UCSD-AML1 (cell line): ENCODE results near the gene KRTCAP3.
"Not testable (repeated sequence)": the region's sequence is repeated elsewhere in the genome, so short reads cannot be mapped to it uniquely, and the experiment has no call there.

Experiments
- DNase-seq: peaks from one replicate; lab custom pipeline; 2025; ENCODE audit not compliant: unreplicated experiment; lab: John Stamatoyannopoulos, UW

KRTCAP3 gene, protein sequence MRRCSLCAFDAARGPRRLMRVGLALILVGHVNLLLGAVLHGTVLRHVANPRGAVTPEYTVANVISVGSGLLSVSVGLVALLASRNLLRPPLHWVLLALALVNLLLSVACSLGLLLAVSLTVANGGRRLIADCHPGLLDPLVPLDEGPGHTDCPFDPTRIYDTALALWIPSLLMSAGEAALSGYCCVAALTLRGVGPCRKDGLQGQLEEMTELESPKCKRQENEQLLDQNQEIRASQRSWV

DNA sequence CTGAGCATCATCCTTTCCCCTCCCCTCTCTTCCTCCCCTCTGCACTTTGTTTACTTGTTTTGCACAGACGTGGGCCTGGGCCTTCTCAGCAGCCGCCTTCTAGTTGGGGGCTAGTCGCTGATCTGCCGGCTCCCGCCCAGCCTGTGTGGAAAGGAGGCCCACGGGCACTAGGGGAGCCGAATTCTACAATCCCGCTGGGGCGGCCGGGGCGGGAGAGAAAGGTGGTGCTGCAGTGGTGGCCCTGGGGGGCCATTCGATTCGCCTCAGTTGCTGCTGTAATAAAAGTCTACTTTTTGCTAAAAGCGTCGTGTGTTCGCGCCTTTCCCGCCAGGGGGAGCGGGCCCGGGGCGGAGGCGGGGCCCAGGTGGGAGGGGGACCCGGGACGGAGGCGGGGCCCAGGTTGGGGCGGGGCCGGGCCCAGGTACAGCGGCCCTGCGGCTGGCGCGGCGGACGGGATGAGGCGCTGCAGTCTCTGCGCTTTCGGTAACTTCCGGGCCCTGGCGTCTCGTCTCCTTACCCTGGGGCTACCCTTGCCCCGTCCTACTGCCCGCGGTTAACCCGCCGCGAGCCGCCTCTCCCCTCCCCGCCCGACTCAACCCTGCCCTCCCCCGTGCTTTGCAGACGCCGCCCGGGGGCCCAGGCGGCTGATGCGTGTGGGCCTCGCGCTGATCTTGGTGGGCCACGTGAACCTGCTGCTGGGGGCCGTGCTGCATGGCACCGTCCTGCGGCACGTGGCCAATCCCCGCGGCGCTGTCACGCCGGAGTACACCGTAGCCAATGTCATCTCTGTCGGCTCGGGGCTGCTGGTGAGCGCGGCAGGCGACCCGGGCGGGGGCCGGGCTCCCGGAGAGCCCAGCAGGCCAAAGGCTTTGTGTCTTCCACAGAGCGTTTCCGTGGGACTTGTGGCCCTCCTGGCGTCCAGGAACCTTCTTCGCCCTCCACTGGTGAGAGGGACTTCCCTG is at the start of gene KRTCAP3:
Gene KRTCAP3 (plus strand): TSS at position 424 of the 962 bp plus-strand sequence. CDS start 32 bp downstream, at position 456.
- DNase-seq = no peak

DNA sequence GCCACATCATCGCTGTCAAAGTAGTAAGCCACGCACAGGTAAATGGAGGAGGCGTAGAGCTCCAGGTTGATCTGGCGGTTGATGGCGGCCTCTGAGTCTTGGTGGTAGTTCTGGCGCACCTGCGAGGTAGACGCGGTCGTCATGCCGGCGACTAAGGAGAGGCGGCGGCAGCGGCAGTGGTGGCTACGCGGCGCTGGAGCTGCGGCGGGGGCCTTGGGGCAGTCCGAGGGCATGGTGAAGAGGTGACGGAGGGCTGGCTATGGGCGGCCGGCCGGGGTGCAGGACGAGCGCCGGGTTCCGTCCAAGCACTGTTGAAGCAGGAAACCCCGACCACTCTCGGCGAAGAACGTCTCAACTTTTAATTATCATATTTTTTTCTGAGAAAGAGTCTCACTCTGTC is 49.0 kb upstream of the KRTCAP3 start:
- DNase-seq = no peak

DNA sequence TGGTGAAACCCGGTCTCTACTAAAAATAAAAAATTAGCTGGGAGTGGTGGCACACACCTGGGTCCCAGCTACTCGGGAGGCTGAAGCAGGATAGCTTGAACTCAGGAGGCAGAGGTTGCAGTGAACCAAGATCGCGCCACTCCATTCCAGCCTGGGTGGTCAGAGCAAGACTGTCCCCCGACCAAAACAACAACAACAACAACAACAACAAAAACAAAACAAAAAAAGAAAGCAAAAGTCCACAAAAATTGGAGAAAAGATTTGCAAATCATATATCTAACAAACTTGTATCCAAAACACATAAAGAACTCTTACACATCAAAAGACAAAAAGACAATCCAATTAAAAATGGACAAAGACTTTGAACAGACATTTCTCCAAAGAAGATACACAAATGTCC is 43.2 kb upstream of the KRTCAP3 start:
- DNase-seq = no peak

DNA sequence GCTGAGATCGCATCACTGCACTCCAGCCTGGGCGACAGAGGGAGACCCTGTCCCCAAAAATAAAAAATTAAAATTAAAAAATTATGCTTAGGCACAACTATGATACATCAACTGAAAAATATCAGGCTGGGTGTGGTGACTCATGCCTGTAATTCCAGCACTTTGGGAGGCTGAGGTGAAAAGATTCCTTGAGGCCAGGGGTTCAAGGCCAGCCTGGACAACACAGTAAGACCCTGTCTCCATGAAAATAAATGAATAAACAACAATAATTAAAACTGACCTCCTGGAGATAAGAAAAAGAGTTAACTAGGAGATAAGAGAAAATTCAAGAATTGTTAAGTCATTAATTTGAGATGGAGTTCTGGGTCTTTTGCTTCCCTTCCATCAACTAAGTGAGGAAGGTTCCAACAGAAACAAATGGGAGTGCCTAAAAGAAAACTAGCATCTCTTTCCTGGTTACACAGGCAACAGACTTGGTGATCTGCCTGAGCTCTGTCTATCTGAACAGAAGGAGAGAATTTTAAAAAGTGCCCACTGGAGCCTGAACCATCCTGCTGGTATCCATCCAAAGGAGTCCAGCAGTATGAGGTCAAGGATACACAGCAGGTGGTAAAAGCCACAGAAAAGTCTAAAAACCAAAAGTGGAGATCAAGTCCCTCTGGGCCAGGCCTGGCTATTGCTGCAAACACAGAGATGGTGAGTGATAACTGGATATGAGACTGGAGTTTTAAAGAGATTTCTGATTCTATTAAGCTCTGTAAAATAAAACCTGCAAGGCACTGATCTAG is 41.6 kb upstream of the KRTCAP3 start:
- DNase-seq = no peak

DNA sequence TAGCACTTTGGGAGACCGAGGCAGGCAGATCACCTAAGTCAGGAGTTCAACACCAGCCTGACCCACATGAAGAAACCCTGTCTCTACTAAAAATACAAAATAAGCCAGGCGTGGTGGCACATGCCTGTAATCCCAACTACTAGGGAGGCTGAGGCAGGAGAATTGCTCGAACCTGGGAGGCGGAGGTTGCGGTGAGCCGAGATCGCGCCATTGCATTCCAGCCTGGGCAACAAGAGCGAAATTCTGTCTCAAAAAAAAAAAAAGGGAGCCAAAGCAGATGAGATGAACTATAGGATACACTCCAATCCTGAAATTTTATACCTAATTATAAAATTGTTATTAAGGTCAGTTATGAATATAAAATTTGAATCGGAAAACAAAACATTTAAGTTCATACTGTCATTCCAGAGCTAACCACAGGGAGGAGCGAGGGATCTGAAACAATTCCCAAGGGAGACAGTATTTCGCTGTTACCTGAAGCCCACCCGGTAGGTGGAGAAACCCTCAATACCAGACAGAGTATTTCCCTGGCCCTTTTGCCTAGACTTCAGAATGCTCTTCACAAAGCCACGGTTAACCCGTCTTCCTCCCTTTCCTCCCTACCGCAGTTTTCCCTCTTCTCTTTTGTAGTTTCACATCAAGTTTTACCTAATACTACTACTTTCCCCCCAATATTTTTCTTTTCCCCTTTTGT is 34.2 kb upstream of the KRTCAP3 start:
- no peak for DNase-seq

DNA sequence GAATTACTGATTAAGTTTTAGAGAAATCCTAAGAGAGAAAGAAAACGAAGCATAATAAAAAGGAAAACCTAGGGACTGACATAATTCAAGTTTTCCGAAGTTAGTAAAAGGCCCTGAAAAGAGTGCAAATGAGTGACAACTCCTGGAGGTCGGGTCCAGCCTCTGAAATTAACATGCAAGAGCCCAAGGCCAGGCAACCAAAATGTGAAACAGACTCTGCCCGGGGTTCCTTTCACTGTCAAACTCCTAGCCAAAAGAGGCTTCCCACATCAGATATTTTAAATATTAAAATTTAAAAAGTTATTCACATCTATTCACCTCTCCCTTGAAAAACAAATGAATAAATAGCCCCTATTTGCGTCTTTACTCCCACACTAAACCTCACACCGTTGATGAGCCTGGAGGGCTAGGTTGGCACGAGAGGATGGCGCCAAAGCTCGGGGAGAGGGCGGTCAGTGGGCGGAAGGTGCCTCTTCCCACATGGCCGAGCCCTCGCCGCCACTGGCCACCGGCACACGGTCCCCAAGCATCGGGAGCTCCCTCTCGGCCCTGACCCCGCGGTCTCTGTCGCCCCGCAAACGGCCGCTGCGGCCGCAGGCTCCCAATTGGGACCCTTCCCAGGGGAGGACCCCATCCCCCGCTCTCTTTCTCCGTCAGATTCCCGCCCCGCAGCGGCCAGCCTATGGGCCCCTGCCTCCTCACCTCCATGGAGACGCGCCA is 33.4 kb upstream of the KRTCAP3 start:
- peak; percentile 50 for DNase-seq

DNA sequence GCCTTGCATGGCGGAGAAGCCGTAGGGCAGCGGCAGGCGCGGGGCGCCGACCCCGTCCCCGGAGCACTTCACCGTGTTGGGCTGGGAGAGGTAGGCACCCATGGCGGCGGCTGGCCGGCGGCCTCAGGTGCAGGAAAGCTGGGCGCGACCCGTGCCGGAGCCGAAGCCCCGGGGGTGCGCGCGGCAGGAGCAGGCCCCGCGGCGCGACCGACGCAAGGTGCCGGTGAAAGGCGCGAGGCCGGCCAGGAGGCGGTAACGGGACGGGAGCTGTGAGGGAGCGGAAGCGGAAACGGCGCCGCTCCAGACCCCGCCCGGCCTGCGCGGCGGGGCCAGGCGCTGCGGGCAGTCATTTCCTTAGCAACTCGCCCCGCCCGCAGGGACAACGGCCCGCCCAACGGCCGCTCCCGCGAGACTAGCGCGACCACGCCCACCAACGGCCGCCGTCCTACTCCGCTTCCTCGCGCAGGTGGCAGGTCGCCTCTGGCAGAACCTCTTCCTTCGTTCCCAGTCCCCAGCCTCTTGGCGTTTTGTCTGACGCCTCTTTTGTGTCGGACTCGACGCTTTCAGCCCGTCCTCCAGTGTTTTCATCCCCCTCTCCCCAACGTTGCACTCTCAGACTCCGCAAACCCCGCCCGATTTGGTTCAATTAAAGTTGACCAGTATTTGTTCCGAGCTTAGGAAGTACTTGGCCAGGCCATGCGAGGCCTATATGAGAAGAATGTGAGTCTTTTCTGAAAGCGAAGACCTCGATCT is 32.7 kb upstream of the KRTCAP3 start, which contains the start of gene PPM1G:
Gene PPM1G (minus strand): TSS at position 271 of the 753 bp plus-strand sequence. CDS start 169 bp downstream, at position 102.
- peak; percentile 96 for DNase-seq

DNA sequence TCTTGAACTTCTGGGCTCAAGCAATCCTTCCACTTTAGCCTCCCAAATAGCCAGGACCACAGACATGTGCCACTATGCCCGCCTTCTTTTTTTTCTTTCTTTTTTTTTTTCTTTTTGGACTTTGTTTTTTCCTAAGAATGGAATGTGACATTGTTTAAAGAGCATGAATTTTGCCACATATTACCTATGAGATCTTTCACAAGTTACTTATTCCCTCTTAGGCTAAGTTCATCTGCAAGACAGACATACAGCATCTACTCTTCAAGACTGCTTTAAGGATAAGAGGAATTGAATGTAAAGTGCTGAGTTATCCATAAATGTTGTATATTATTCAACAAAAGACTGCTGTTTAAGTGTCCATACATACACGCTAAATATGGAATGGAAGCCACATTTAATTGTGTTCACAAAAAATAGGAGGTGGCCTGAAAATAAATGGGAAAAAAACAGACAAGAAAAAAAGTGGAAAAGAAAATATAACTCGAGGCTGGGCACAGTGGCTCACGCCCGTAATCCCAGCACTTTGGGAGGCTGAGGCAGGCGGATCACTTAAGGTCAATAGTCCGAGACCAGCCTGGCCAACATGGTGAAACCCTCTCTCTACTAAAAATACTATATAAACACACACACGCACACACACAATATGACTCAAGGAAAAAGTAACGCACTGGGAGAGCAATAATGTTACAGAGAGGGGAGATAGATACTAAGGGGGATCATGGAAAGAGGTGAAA is 29.6 kb upstream of the KRTCAP3 start:
- DNase-seq = no peak

DNA sequence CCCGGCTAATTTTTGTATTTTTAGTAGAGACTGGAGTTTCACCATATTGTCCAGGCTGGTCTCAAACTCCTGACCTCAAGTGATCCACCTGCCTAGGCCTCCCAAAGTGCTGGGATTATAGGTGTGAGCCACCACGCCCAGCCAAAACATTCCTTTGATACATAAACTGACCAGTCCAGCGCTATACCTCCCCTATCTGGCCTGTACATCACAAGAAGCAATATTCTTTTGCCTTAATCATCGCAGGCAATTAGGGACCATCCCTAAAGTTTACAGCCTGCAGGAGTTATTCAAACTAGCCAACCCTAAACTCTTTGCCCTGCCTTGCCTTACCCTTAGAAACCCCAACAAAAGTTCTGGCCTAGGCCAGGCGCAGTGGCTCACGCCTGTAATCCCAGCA is 26.0 kb upstream of the KRTCAP3 start:
- DNase-seq = no peak

DNA sequence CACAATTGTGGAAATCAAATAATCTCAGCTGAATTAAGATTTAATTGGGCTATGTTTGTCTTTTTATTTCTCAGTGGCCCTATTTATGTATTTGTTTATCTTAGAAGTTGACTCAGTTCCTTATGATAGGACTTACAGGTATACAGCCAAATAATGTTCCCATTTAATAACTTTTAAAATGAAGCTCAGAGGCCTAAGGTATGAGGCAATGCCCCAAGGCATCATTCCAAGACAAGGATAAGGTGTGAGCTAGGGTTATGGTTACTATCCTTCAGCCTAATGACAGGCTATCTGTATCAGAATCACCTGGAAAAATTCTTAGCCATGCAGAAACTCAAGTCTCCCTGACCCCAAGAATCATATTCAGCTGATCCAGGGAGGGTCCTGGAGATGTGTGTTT is 21.2 kb upstream of the KRTCAP3 start:
- DNase-seq = no peak

DNA sequence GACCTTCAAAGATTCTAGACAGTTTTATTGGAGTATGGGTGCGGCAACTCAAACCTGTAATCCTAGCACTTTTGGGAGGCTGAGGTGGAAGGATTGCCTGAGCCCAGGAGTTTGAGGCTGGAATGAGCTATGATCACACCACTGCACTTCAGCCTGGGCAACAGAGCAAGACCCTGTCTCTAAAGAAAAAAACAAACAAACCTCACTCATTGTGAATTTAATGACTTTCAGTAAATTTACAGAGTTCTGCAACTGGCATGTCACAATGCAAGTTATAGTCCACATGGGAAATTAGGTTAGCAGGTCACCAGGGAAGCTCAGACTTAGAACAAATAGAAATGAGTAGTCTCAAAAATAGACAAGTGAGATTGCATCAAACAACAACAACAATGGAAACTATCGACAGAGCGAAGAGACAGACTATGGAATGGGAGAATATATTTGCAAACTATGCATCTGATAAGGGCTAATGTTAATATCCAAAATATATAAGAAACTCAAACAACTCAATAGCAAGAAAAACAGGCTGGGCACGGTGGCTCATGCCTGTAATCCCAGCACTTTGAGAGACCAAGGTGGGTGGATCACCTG is 20.4 kb upstream of the KRTCAP3 start:
- no peak for DNase-seq

DNA sequence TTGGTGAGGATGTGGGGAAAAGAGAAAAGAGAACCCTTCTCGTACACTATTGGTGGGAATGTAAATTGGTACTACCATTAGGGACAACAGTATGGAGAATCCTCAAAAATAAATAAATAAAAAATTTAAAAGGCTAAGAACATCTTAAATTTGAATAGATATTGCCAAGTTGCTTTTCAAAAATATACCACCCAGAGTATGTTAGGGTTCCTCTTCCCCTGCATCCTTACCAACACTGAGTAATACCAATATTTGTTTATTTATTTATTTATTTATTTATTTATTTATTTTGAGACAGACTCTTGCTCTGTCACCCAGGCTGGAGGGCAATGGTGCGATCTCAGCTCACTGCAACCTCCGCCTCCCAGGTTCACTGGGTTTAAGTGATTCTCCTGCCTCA is 19.2 kb upstream of the KRTCAP3 start:
- no peak for DNase-seq

DNA sequence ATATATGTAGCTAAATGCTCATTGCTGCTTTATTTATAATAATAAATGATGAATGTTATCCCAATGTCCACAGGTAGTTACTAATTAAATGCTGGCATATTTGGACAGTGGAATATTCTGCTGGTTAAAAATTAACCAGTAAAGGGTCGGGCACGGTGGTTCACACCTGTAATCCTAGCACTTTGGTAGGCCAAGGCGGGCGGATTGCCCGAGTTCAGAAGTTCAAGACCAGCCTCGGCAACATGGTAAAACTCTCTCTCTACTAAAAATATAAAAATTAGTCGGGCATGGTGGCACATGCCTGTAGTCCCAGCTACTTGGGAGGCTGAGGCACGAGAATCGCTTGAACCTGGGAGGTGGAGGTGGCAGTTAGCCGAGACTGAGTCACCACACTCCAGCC is 17.1 kb upstream of the KRTCAP3 start:
- not testable (repeated sequence) for DNase-seq

DNA sequence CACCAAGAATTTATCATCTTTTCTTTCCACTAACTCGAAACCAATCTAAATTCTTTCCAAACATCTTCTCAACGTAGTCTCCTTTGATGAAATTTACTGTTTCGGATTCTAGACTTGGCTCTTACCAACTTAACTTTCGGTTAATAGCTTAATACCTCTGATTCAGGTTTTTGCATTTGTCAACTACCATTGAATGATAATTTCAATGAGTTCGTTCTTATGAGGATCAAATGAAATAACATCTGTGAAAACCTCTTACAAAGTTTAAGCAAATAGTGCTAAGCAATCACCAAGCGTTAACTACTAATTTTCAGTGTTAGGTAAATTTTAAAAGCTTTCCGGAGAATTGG is 14.3 kb upstream of the KRTCAP3 start:
- DNase-seq = no peak

DNA sequence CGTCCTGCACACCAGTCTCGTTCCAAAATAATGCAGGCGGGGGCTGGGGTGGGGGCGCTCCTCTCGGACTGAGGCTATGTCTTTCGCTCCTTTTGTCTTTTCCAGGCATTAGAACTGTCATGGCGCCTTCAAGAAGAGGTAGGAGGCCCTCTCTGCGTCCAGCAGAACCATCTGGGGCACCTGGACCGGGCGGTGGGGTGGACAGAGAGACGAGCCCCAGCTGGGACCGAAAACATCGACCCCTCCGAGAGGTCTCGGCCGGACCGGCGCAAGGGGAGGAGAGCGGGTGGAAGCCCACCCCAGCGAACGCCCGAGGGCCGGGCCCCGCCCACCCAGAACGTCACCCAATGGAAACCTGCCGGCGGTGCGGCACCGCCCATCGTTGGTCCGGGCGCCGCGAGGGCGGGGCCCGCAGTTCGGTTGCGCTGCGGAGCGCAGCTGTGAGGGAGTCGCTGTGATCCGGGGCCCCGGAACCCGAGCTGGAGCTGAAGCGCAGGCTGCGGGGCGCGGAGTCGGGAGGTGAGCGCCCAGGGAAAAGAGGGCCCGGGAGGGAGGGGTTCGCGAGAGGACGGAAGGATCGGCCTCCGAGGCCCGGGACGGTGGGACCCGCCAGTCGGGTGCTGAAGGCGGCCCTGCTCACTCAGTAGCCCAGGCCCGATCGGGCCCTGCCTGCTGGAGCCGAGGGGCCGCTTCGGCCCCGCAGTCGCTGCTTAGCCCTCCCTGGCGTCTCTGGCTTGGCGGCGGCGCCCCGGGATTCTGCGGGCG is 13.8 kb upstream of the KRTCAP3 start, which contains the start of gene NRBP1:
Gene NRBP1 (plus strand): TSS at position 419 of the 765 bp plus-strand sequence. CDS start 4,643 bp downstream, outside the sequence.
- peak; percentile 95 for DNase-seq

DNA sequence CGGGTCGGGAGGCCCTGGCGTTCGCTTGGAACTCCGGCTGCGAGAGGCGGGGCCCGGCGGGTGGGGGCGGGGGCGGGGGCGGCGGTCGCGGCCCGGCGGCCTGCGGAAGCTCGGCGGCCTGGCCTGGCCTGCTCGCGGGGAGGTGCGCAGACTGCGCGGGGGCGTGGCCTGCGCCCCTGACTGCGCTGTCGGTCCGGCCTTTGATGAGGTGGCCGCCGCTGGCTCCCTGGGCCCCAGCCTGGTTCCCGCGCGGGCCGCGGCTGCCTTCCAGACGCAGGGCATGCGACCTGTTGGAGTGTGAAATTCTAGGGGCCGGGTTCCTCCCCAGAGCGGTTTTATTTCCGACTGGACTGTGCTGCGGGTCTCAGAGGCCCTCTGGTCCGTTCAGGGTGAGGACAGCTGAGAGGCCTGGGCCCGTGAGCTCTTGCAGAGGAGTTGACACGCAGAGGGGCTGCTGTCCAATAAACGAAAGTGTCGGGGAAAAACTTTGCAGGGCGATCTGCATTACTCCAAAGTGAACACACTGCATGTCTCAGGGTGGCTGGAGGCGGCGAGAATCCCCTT is 13.1 kb upstream of the KRTCAP3 start:
- peak; percentile 87 for DNase-seq

DNA sequence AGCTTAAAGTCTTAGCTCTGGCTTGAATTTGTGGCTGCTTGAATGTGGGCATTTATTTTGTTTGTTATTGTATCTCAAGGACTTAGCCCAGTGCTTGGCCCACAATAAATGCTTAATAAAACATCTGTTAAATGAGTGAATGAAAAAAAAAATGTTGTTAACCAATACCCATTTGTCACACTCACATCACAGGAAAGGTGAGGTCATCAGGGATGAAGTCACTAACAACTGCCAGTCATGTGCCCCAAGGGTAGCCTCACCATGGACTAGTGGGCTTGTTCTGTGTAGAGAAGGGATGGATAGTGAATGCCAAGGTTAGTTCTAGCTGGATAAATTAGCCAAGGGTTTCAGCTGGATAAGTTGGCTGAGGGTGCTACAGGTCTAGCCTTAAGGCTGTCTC is 10.8 kb upstream of the KRTCAP3 start:
- DNase-seq = no peak
